Stimulated activated CD8-positive, alpha-beta memory T cell treated with anti-CD3 and anti-CD28 coated beads, Interleukin-4, amount 100 ng/mL, for 1 hour (primary cell): ENCODE measurements around the gene CAVIN3.
A peak's percentile ranks its signal among the peaks of the same experiment; 100 is the strongest.

Experiments used
- DNase-seq, 2 donors: peaks; one replicate each; pipeline ENCODE4 v3.0.0-alpha.2; 2020; ENCODE audit warnings: low read depth in 2 of 2, low spot score in 1 of 2

CAVIN3 gene

GRCh38 chr11:6320411-6321155 is at the start of gene CAVIN3:
Gene CAVIN3 (minus strand): TSS chr11:6320501. CDS start chr11:6320476, 25 bp downstream.
- DNase-seq, result no peak

GRCh38 chr11:6365659-6366058 is 45.4 kb upstream of the CAVIN3 start:
- DNase-seq, result no peak

GRCh38 chr11:6362873-6363678 is 42.8 kb upstream of the CAVIN3 start:
- peak; percentile 3 to 39 for DNase-seq

GRCh38 chr11:6362185-6362872 is 42.0 kb upstream of the CAVIN3 start:
- no peak for DNase-seq

- no peak for DNase-seq
Observed at GRCh38 chr11:6360183-6360582, 39.9 kb upstream of the CAVIN3 start.

GRCh38 chr11:6357222-6357621 is 36.9 kb upstream of the CAVIN3 start:
- DNase-seq, result no peak

- DNase-seq, result no peak
Observed at GRCh38 chr11:6356503-6357055, 36.3 kb upstream of the CAVIN3 start.

- DNase-seq, result no peak
Observed at GRCh38 chr11:6354651-6355485, 34.6 kb upstream of the CAVIN3 start.

GRCh38 chr11:6353367-6353987 is 33.2 kb upstream of the CAVIN3 start:
- peak in 1 of 2 donors; percentile 33 for DNase-seq

- no peak for DNase-seq
Observed at GRCh38 chr11:6351782-6352382, 31.6 kb upstream of the CAVIN3 start.

GRCh38 chr11:6350486-6350885 is 30.2 kb upstream of the CAVIN3 start:
- no peak for DNase-seq

GRCh38 chr11:6350043-6350442 is 29.7 kb upstream of the CAVIN3 start:
- no peak for DNase-seq

GRCh38 chr11:6345366-6345765 is 25.1 kb upstream of the CAVIN3 start:
- no peak for DNase-seq

GRCh38 chr11:6336293-6336692 is 16.0 kb upstream of the CAVIN3 start:
- DNase-seq, result no peak

- DNase-seq, result no peak
Observed at GRCh38 chr11:6334806-6335205, 14.5 kb upstream of the CAVIN3 start.

- DNase-seq, result no peak
Observed at GRCh38 chr11:6333095-6333494, 12.8 kb upstream of the CAVIN3 start.

- DNase-seq, result no peak
Observed at GRCh38 chr11:6332066-6332465, 11.8 kb upstream of the CAVIN3 start.

- no peak for DNase-seq
Observed at GRCh38 chr11:6328321-6328720, 8.0 kb upstream of the CAVIN3 start.

GRCh38 chr11:6327806-6328205 is 7.5 kb upstream of the CAVIN3 start:
- DNase-seq, result no peak

GRCh38 chr11:6326985-6327384 is 6.7 kb upstream of the CAVIN3 start:
- no peak for DNase-seq
